Kasumi-1 (cell line): ENCODE data around the gene TOLLIP.
"Not testable (repeated sequence)": the region's sequence is repeated elsewhere in the genome, so short reads cannot be mapped to it uniquely, and the experiment has no call there.

Source experiments
- DNase-seq, 2 experiments: peaks; one replicate each; lab custom pipeline; 2025; lab: John Stamatoyannopoulos, UW

TOLLIP gene

GRCh38 chr11:1263010-1263409 lies 46.4 kb downstream of the TOLLIP start:
- DNase-seq: no peak

GRCh38 chr11:1262172-1263006 lies 47.0 kb downstream of the TOLLIP start:
- DNase-seq: peak; percentile 52 to 65

GRCh38 chr11:1261241-1262071 lies 48.0 kb downstream of the TOLLIP start:
- no peak for DNase-seq

GRCh38 chr11:1260620-1261019 lies 48.8 kb downstream of the TOLLIP start:
- DNase-seq: no peak

- DNase-seq: no peak
These were observed 49.4 kb downstream of the TOLLIP start for GRCh38 chr11:1260023-1260501.

DNA sequence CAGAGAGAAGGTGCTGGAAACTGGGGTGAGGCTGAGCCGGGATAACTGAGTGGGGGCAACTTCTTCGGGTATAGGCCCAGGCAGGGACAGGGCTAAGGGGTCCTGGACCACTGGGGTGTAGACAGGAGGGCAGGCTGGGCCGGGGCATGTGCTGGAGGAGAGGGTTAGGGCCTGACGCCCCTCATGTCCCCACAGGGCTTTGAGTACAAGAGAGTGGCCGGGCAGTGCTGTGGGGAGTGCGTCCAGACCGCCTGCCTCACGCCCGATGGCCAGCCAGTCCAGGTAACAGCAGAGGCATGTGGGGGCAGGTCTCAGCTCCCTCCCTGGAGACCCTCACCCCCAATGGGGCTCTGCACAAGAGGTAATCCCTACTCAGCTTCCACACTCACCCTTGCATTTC lies 49.9 kb downstream of the TOLLIP start:
- no peak for DNase-seq

DNA sequence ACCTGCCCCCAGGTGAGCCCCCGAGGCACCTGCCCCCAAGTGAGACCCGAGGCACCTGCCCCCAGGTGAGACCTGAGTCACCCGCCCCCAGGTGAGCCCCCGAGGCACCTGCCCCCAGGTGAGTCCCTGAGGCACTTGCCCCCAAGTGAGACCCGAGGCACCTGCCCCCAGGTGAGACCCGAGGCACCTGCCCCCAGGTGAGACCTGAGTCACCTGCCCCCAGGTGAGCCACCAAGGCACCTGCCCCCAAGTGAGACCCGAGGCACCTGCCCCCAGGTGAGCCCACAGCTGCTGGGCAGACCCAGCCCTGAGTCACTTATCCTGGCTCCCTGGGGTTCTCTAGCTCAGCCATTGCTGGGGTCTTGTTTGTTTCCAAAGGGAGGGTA lies 50.4 kb downstream of the TOLLIP start:
- no peak for DNase-seq

DNA sequence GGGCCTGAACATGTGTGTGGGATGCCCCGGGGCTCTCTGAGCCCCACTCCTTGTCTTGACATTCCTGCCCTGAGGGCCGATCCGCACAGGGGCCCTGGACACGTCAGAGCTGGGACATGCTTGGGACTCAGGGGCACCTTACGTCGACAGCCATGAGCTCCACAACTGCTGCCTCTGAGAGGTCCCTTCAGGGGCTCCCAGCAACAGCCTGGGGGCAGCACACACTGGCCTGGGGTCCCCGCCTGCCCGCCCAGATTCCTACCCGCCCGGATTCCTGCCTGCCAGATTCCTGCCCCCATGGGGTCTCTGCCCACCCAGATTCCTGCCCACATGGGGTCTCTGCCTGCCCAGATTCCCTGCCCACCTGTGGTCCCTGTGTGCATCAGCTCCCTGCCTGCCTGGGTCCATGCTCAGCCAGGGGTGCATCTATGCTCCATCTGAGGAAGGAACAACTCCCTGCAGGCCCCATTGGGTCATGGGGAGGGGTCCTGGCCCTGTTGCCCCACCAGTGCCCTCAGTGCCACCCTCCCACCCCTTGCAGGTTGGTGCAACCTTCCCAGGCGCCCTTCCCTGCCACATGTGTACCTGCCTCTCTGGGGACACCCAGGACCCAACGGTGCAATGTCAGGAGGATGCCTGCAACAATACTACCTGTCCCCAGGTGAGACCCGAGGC lies 50.9 kb downstream of the TOLLIP start:
- no peak for DNase-seq

DNA sequence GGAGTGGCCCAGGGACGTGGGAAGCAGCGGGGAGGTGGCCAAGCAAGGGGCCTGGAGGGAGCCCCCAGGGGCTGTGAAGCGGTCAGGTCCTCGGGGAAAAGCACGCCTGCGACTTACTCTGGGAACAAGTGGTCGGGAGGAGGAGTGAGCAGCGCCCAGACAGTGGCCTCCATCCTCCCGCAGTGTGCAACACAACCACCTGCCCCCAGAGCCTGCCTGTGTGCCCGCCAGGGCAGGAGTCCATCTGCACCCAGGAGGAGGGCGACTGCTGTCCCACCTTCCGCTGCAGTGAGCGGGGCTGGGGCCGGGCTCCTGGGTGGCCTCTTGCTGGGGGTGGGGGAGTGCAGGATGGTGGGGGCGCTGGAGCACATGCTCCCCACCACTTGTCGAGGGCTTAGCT lies 51.5 kb downstream of the TOLLIP start:
- no peak for DNase-seq

DNA sequence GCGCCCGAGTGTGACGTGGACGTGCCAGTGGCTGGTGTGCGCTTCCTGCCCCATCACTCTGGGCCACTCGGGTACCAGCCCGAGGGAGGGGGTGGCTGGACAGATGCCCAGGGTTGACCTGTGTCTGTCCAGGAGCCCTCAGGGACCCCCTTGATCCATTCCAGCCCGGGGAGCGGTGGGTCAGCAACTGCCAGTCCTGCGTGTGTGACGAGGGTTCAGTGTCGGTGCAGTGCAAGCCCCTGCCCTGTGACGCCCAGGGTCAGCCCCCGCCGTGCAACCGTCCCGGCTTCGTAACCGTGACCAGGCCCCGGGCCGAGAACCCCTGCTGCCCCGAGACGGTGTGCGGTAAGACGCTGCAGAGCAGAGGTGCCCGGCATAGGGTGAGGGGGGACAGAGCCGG lies 52.1 kb downstream of the TOLLIP start:
- DNase-seq: no peak

DNA sequence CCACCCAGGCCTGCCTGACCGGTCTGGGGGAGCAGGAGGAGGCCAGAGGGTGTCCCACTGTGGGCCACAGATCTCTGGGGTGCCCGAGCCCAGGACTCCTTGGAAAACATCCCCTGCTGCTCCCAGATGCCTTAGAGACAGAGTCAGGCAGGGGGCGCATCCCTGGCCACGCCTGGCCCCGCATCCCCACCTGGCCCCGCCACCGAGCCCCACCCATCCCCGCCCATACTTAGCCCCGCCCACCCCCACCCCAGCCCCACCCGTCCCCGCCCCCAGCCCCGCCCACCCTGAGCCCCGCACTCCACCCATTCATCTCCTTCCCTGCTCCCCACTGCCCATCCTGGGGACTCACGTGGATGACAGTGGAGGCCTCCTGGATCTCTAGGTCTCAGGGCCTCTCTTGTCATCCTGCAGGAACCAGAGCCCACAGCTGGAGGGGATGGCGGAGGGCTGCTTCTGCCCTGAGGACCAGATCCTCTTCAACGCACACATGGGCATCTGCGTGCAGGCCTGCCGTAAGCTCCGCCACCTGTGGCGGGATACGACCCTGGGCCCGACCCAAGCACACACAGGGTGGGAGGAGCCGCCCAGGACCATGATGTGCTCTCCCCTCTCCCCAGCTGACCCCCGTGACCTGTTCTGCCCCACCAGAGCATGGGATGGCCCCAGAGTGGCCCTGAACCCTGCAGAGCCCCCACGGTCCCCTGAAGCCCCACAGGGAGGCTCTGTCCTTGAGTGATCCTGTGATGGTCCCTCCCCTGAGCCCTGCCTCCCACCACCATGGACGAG lies 53.0 kb downstream of the TOLLIP start:
- no peak for DNase-seq

GRCh38 chr11:1255151-1255550 lies 54.3 kb downstream of the TOLLIP start:
- DNase-seq: no peak

GRCh38 chr11:1254733-1255132 lies 54.7 kb downstream of the TOLLIP start:
- DNase-seq: no peak

DNA sequence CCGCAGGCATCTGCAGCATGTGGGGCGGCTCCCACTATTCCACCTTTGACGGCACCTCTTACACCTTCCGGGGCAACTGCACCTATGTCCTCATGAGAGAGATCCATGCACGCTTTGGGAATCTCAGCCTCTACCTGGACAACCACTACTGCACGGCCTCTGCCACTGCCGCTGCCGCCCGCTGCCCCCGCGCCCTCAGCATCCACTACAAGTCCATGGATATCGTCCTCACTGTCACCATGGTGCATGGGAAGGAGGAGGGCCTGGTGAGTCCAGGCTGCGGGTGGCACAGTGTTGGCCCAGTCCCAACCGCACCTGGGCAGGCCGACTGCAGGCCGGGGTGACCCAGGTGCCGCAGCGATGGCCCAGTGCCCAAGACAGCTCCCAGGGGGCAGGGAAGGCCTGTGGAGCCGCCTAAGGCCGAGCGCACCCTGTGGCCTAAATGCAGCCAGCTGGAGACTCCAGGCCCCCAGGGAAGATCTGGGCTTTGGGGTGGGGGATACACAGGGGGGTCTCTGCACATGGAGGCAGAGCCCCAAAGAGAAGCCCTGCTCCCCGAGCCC lies 55.3 kb downstream of the TOLLIP start:
- DNase-seq: no peak

GRCh38 chr11:1253103-1253485 lies 56.3 kb downstream of the TOLLIP start:
- DNase-seq: no peak

DNA sequence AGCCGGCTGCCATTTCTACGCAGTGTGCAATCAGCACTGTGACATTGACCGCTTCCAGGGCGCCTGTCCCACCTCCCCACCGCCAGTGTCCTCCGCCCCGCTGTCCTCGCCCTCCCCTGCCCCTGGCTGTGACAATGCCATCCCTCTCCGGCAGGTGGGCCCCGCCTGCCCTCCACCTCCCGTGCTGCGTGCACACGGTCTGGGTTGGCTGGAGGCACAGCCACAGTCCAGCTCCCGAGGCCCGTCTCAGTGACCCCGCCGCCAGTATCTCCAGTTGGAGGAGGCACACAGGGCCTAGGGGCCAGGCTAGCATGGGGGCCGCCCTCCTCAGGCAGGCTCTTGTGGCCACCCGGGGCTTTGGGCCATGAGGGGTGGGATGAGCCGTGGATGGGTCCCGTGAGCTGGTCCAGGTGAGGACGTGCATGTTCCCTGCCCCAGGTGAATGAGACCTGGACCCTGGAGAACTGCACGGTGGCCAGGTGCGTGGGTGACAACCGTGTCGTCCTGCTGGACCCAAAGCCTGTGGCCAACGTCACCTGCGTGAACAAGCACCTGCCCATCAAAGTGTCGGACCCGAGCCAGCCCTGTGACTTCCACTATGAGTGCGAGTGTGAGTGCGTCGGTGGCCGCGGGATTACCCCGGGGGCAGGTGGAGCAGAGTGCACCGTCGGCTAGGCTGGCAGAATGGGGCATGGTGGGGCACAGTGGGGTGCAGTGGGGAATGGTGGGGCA lies 56.9 kb downstream of the TOLLIP start:
- no peak for DNase-seq

DNA sequence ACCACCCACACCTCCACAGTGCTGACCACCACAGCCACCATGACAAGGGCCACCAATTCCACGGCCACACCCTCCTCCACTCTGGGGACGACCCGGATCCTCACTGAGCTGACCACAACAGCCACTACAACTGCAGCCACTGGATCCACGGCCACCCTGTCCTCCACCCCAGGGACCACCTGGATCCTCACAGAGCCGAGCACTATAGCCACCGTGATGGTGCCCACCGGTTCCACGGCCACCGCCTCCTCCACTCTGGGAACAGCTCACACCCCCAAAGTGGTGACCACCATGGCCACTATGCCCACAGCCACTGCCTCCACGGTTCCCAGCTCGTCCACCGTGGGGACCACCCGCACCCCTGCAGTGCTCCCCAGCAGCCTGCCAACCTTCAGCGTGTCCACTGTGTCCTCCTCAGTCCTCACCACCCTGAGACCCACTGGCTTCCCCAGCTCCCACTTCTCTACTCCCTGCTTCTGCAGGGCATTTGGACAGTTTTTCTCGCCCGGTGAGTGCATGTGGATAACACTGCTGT lies 58.1 kb downstream of the TOLLIP start:
- no peak for DNase-seq

- not testable (repeated sequence) for DNase-seq
These were observed 59.0 kb downstream of the TOLLIP start for GRCh38 chr11:1250411-1250810.

DNA sequence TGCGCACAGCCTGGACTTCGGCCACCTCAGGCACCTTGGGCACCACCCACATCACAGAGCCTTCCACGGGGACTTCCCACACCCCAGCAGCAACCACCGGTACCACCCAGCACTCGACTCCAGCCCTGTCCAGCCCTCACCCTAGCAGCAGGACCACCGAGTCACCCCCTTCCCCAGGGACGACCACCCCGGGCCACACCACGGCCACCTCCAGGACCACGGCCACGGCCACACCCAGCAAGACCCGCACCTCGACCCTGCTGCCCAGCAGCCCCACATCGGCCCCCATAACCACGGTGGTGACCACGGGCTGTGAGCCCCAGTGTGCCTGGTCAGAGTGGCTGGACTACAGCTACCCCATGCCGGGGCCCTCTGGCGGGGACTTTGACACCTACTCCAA lies 60.5 kb downstream of the TOLLIP start:
- not testable (repeated sequence) for DNase-seq

- not testable (repeated sequence) for DNase-seq
These were observed 62.4 kb downstream of the TOLLIP start for GRCh38 chr11:1247026-1247425.
